Measurements from ENCODE around the gene ADGRV1.
"Not testable (repeated sequence)": the region's sequence is repeated elsewhere in the genome, so short reads cannot be mapped to it uniquely, and the experiment has no call there.

ADGRV1 gene

DNA sequence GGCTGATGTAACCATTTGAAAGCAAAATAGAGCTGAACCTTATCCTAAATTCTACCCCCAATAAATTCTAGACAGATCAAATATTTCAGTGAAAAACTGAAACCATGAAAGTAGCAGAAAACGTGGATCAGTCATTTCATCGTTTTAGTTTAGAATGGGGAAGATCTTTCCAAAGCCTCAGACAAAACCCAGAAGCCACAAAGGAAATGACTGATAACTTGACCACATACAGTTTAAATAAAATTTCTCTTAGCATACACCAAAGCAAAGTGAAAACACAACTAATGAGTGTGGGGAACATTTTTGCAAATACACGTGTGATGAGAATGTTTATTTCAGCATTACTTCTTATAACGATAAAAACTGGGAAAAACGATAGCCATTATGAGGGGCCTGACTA, 284.8 kb downstream of the ADGRV1 start:
- DNase-seq: peak; percentile 38

DNA sequence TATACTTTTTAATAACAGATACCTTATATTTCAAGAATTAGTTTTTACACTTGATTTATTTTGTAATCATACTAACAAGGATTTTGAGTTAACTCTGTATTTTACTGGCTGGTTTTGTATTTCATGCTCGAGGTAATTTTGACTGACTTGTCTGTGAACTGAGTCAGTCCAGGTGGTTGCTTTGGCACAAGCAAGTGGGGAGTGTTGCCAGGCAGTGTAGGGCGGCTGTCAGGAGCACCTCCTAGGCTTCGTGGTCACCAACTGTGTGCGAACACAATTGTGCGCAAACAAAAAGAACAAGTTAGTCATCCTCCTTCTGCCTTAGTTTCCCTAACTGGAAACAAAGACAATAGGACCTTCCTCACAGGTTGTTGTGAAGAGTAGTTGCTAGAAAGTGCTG, 286.3 kb downstream of the ADGRV1 start:
- DNase-seq: no peak

- DNase-seq: no peak
These were observed 287.3 kb downstream of the ADGRV1 start for GRCh38 chr5:90845723-90846554.

DNA sequence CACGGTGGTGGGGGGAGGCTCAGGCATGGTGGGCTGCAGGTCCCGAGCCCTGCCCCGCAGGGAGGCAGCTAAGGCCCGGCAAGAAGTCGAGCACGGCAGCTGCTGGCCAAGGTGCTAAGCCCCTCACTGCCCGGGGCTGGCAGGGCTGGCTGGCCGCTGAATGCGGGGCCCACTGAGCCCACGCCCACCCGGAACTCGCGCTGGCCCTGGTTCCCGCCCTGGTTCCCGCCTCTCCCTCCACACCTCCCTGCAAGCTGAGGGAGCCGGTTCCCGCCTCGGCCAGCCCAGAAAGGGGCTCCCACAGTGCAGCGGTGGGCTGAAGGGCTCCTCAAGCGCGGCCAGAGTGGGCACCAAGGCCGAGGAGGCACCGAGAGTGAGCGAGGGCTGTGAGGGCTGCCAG, 289.0 kb downstream of the ADGRV1 start:
- DNase-seq: not testable (repeated sequence)

DNA sequence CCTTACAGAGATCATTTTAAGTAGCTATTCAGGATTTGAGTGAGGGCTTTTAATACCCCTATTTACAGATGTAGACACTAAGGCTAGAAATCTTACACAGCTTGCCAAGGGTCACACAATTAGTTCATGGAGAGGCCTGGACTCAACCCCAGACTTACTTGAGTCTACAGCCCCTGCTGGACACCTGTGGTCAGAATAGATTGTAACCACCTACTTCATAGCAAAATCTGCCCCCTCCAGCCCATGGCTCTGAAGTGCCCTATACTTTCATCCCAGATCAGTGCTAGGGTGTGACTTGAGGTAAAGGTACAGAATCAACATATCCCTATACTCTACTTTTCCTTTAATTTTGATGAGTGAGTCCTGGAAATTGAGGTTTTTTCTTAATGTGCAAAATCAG, 291.3 kb downstream of the ADGRV1 start:
- no peak for DNase-seq

DNA sequence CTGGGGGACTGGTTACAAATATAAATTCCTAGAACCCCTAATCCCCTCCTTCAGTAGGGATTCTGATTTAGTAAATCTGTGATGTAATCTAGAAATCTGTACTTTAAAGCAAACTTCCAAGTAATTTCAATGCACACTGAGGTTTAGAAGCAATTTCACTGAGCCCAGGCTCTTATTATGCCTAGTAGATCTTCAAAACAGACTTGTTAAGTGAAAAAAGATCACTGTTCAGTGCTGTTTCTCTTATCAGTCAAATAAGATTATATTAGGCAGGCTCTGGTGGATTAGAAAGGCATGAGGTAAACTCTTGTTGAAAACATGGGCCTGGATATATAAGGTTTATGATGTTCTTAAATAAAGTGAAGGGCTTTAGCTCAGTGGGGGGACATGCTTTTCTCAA, 293.9 kb downstream of the ADGRV1 start:
- no peak for DNase-seq

DNA sequence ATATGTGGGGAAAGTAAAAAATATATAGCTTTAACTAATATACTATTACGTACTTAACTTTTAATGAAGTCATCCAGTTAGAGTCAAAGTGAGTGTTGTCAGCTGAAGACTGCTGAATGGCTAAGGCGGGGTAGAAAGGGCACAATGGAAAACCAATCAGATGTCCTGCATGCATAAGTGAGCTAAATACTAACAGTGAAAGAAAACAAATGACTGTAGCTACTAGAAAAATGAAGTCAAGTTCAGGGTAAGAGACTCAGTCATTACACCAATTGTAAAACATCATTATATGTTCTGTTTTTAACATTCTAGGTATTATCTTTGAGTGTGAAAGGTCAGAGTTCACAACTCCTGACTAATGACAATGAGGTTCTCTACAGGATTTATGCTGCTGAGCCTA, 295.2 kb downstream of the ADGRV1 start:
- DNase-seq: no peak

DNA sequence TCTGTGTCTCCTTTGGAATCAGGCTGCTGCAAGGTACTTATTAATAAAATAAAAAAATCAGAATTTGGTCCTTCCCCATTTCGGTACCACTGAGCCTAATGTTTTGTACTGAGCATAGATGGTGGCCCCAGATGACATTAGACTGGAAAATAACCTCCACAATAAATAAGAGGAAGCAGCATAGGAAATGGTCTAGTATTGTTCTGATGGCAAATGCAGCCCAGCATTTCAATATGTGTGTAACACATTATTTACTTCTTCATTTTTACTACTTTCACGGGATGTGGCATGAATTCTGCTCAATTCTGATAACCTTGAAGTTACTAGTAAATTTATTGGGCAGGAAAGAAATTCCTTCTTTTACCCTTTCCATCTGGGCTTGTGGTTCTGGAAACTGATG, 295.6 kb downstream of the ADGRV1 start:
- no peak for DNase-seq

DNA sequence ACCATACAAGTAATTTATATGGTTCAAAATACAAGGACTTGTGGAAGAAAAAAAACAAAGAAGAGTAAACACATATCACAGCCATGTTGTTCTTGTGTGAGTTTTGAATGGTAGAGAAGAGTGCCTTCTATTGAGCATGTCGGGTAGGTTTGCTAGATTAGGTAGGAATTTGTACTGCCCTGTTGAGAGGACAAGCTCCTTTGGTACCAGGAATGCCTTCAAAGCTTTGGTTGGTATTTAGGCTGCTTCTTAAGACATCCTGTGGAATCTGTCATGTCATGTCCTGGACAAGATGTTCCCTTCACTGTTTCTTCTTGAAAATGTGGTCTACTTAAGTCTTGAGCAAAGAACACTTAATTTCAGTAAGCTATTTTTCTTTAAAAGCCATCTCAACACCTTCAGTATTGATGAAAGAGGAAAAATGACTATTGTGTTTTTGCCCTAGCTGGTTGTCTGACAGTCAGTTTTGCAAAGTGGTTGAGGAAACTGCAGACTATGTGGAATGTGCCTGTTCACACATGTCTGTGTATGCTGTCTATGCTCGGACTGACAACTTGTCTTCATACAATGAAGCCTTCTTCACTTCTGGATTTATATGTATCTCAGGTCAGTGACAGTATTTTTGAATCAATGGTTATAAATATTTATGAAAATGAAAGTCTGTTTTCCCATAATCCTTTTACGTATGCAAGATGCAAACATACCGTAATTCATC, 296.9 kb downstream of the ADGRV1 start:
- DNase-seq: no peak

- no peak for DNase-seq
These were observed 303.4 kb downstream of the ADGRV1 start for GRCh38 chr5:90861843-90862586.

DNA sequence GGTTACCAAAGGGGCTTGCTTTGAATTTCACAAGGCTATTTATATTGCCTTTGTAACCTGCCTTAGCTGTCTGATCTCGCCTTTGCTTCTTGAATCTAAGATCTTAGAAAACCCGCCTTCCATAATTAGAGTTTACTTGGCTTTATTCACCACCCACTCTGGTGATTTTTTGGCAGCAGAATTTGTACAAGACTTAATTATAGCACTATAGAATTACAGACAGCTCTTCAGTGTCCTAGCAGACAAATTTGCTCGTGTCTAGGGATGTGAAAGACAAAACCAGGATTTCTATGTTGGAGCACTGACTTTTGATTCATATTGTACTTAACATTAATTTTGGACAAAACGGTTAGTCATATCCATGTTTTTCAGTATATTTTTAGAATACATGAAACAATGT, 306.6 kb downstream of the ADGRV1 start:
- no peak for DNase-seq

- DNase-seq: peak; percentile 7
These were observed 307.7 kb downstream of the ADGRV1 start for GRCh38 chr5:90866333-90866732.

DNA sequence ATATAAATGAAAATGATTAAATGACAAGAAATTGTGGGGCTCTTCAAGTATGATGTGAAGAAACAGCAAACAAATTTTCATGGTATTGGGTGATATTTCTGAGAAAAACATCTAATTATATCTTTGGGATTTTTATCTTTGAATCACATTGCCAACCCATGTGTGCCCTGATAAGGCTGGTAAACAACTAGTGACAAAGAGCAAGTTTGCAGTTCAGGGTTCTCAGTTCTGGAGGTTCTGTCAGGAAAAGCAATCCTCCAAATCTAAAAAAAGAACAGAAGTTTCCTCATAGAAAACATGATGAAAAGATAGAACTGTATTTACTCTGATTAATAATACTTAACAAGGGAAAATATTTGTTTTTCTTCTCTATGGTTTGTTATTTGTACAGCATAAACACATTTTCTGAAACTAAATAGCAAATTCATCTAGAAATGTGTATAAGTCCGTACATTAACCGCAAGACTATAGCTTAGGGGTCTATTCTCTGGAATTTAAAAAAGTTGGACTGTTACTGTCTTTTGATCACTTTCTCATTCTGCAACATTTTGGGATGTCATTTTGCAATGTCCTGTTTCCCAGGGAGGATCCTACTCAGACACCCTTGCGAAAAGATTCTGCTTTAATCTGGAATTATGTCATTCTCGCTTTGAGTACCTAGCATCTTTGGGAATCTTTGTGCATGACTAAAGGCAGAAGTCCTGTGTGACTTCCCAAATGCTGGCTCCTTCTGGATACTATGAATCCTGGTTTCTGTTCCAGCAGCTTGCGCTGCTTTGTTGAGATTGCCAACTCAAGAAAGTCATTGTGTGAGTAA, 308.5 kb downstream of the ADGRV1 start:
- no peak for DNase-seq

DNA sequence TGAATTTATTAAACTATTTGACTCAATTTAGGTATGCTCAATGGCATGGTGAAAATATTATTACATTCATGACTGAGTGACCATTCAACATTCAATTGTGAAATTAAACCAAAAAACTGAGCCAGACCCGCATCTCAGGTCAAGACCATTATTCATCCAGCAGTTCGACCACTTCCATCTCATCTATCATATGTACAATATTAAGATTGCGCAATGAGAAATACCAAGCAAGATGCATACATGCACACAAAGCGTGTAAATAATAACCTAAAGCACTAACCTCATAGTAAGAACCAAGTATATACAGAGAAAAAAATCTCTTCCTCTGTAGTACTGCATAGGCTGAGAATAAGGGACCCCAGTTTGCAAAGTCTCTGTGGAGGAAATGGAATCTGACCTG, 310.2 kb downstream of the ADGRV1 start:
- no peak for DNase-seq

DNA sequence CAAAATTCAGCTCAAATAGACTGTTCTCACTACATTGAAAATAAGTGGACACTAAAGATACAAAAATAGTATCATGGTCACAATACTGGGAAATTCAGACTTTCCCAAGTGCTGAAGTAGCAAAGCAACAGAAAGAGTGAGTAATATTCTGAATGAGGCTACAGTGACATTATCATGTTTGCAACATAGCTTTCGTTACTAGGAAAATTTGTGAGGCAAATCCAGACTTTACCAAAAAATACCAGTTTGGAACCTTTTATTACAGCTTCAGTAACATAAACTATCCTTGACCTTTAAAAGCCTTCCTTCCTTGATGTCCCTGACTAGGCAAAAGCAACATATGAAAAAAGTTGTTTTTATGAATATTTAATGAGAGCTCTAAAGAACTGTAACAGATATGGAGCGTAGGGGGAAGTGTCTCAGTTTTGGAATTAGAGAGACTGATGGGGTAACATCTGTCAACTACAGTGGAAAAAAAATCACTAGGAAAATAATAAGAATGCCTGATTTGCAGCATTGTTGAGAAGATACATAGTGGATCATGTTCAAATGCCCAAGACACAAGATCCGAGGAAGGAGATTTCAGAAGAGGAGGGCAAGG, 312.9 kb downstream of the ADGRV1 start:
- no peak for DNase-seq

GRCh38 chr5:90873033-90873517, 314.5 kb downstream of the ADGRV1 start:
- peak; percentile 27 for DNase-seq

DNA sequence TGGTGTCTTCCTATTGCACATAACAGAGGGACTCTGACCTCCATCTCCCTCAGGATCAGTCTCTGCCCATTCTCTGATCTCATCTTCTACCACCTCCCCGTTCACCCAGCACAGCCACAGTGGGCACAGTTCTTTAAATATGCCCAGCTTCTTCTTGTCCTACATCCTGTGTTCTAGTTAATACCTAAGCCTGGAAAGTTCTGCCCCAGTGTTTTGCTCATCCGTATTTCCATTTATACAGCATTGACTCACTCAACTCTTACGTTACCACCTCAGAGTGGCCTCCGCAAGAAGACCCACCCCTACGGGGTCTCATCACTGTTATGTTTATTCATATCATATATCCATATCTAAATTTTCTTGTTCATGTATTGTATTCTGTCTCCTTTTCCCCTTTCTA, 315.5 kb downstream of the ADGRV1 start:
- no peak for DNase-seq

DNA sequence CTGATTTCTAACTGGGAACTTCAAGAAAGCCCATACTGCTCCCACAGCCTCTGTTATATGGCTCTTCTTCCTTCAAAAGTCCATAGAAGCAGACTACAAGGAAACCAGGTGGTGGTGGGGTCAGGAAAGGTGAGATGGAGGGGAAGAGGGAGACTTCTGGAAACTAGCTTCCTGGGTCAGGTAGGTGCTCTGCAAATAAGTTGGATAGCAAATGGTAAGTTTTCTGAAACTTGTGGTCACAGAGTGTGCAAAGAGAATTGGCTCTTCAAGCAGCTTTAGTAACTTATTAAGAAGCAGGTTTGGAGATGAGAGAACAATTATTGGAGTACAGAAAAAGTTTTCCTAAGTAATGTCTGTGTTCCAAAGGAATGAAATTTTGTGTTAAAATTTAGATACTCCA, 316.9 kb downstream of the ADGRV1 start:
- DNase-seq: no peak

GRCh38 chr5:90876366-90876765, 317.8 kb downstream of the ADGRV1 start:
- no peak for DNase-seq

- DNase-seq: no peak
These were observed 318.5 kb downstream of the ADGRV1 start for GRCh38 chr5:90877049-90877448.

- DNase-seq: no peak
These were observed 319.5 kb downstream of the ADGRV1 start for GRCh38 chr5:90878081-90878480.

- DNase-seq: no peak
These were observed 320.1 kb downstream of the ADGRV1 start for GRCh38 chr5:90878549-90879196.

Data from activated CD4-positive, alpha-beta T cell treated with anti-CD3 and anti-CD28 coated beads, Interleukin-2, Interleukin-6, amounts not matched to agents 100 ng/mL and 50 ng/mL, durations not matched to agents 16 hours and 8 hours (primary cell).